ENCODE results near the gene MYO5B.

MYO5B gene

GRCh38 chr18:49884959-49885358, 310.0 kb downstream of the MYO5B start:
- Mint-ChIP-seq H3K27me3 (ENCODE audit: low read depth) (peaks cover 13% of the 10 kb centered on the region), H3K4me1 (no peaks in the 10 kb centered on the region), H3K4me3 (no peak overlapping the region), H3K27ac (no peak overlapping the region), H3K36me3 (ENCODE audit: low read depth) (peaks cover 1% of the 10 kb centered on the region), H3K9me3 (no peaks in the 10 kb centered on the region)
- TF ChIP-seq CTCF (IDR thresholded peaks at IDR 0.05; ENCODE audit: unreplicated experiment in 3 of 3) = no peak

GRCh38 chr18:49884465-49884864, 310.5 kb downstream of the MYO5B start:
- H3K27me3 Mint-ChIP-seq (ENCODE audit: low read depth) = peaks cover 12% of the 10 kb centered on the region
- peaks cover 3% of the 10 kb centered on the region for H3K36me3 Mint-ChIP-seq (ENCODE audit: low read depth)
- H3K9me3 Mint-ChIP-seq = no peaks in the 10 kb centered on the region
- no peak for TF ChIP-seq CTCF (IDR thresholded peaks at IDR 0.05; ENCODE audit: unreplicated experiment in 3 of 3)
- no peak overlapping the region for H3K4me3 Mint-ChIP-seq
- no peak overlapping the region for H3K27ac Mint-ChIP-seq
- H3K4me1 Mint-ChIP-seq = no peaks in the 10 kb centered on the region

GRCh38 chr18:49880661-49881060, 314.3 kb downstream of the MYO5B start:
- Mint-ChIP-seq H3K4me1 (no peaks in the 10 kb centered on the region), H3K27ac (no peak overlapping the region), H3K4me3 (no peak overlapping the region), H3K27me3 (ENCODE audit: low read depth) (peaks cover 13% of the 10 kb centered on the region), H3K36me3 (ENCODE audit: low read depth) (peaks cover 3% of the 10 kb centered on the region), H3K9me3 (no peaks in the 10 kb centered on the region)
- no peak for TF ChIP-seq CTCF (IDR thresholded peaks at IDR 0.05; ENCODE audit: unreplicated experiment in 3 of 3)

- H3K27ac Mint-ChIP-seq = no peak overlapping the region
- no peaks in the 10 kb centered on the region for H3K4me1 Mint-ChIP-seq
- no peaks in the 10 kb centered on the region for H3K9me3 Mint-ChIP-seq
- H3K27me3 Mint-ChIP-seq (ENCODE audit: low read depth) = peaks cover 13% of the 10 kb centered on the region
- H3K36me3 Mint-ChIP-seq (ENCODE audit: low read depth) = peaks cover 3% of the 10 kb centered on the region
- no peak for TF ChIP-seq CTCF (IDR thresholded peaks at IDR 0.05; ENCODE audit: unreplicated experiment in 3 of 3)
- H3K4me3 Mint-ChIP-seq = no peak overlapping the region
Observed at GRCh38 chr18:49879271-49879580, 315.7 kb downstream of the MYO5B start.

GRCh38 chr18:49878567-49879270, 316.2 kb downstream of the MYO5B start:
- H3K4me1 Mint-ChIP-seq = no peaks in the 10 kb centered on the region
- H3K4me3 Mint-ChIP-seq = no peak overlapping the region
- H3K9me3 Mint-ChIP-seq = no peaks in the 10 kb centered on the region
- H3K27ac Mint-ChIP-seq = no peak overlapping the region
- peaks cover 3% of the 10 kb centered on the region for H3K36me3 Mint-ChIP-seq (ENCODE audit: low read depth)
- H3K27me3 Mint-ChIP-seq (ENCODE audit: low read depth) = peaks cover 13% of the 10 kb centered on the region
- TF ChIP-seq CTCF (IDR thresholded peaks at IDR 0.05; ENCODE audit: unreplicated experiment in 3 of 3) = no peak

- Mint-ChIP-seq H3K4me1 (no peaks in the 10 kb centered on the region), H3K9me3 (no peaks in the 10 kb centered on the region), H3K27me3 (ENCODE audit: low read depth) (peaks cover 17% of the 10 kb centered on the region), H3K36me3 (ENCODE audit: low read depth) (peaks cover 3% of the 10 kb centered on the region), H3K27ac (no peak overlapping the region), H3K4me3 (no peak overlapping the region)
- TF ChIP-seq CTCF (IDR thresholded peaks at IDR 0.05; ENCODE audit: unreplicated experiment in 3 of 3) = no peak
Observed at GRCh38 chr18:49878015-49878414, 316.9 kb downstream of the MYO5B start.
